GM23338 (cell line): ENCODE data around the gene INO80E. TPM values are rescaled to one million over a fixed set of nuclear protein-coding genes. Genes with fewer than 3 reads are reported as not detected.

ENCODE experiments used
- ATAC-seq: fragments of 200-7000 bp; cut with Tn5 transposase; 3 replicates; pipeline ENCODE4 v1.9.1; 2020
- DNase-seq: peaks from one replicate; pipeline ENCODE4 v3.0.0-alpha.2; 2015; ENCODE audit warnings: low spot score
- H2AFZ ChIP-seq: fragments of 200-600 bp; sonication (generic); 2 replicates; pipeline ENCODE4 v1.8.0; 2016; ENCODE audit warnings: antibody characterized with exemption, mild to moderate bottlenecking, moderate library complexity
- H3F3A ChIP-seq: fragments of 200-600 bp; sonication (generic); replicated peaks from 2 replicates; pipeline ENCODE4 v1.8.0; 2017; ENCODE audit warnings: antibody characterized with exemption, mixed run types, low read depth
- H3K27ac ChIP-seq: fragments of 200-600 bp; sonication (generic); 2 replicates; pipeline ENCODE4 v1.6.1; 2016; ENCODE audit warnings: low read depth
- H3K27me3 ChIP-seq: fragments of 200-600 bp; sonication (generic); 2 replicates; pipeline ENCODE4 v1.8.0; 2016; ENCODE audit warnings: mild to moderate bottlenecking, mixed run types, moderate library complexity; ENCODE audit not compliant: insufficient read depth
- H3K36me3 ChIP-seq: fragments of 200-600 bp; sonication (generic); 2 replicates; pipeline ENCODE4 v1.8.0; 2016; ENCODE audit warnings: mild to moderate bottlenecking; ENCODE audit not compliant: insufficient read depth
- H3K4me1 ChIP-seq: fragments of 200-600 bp; sonication (generic); 2 replicates; pipeline ENCODE4 v1.8.0; 2016; ENCODE audit warnings: mild to moderate bottlenecking, moderate library complexity; ENCODE audit not compliant: insufficient read depth
- H3K4me2 ChIP-seq: fragments of 200-600 bp; sonication (generic); 2 replicates; pipeline ENCODE4 v1.7.1; 2017; ENCODE audit warnings: mixed run types
- H3K4me3 ChIP-seq: fragments of 200-600 bp; sonication (generic); 2 replicates; pipeline ENCODE4 v1.6.1; 2016; ENCODE audit warnings: mixed run types
- H3K79me2 ChIP-seq: fragments of 200-600 bp; sonication (generic); replicated peaks from 2 replicates; pipeline ENCODE4 v1.8.0; 2017; ENCODE audit warnings: mild to moderate bottlenecking; ENCODE audit not compliant: insufficient read depth
- H3K9me2 ChIP-seq: fragments of 200-600 bp; sonication (generic); 2 replicates; pipeline ENCODE4 v1.8.0; 2017; ENCODE audit not compliant: insufficient read depth
- H4K20me1 ChIP-seq: fragments of 200-600 bp; sonication (generic); replicated peaks from 2 replicates; pipeline ENCODE4 v1.8.0; 2017; ENCODE audit warnings: mild to moderate bottlenecking; ENCODE audit not compliant: insufficient read depth
- H3K27ac Mint-ChIP-seq: 2 replicates; pipeline ENCODE4 v1.8.0; 2020; ENCODE audit warnings: inconsistent platforms, mild to moderate bottlenecking, moderate library complexity, mixed read lengths
- H3K27me3 Mint-ChIP-seq: 3 replicates; pipeline ENCODE4 v1.8.0; 2022; ENCODE audit warnings: low read depth, mild to moderate bottlenecking, moderate library complexity, mixed read lengths, inconsistent platforms; ENCODE audit not compliant: insufficient read depth, poor library complexity
- H3K36me3 Mint-ChIP-seq: 3 replicates; pipeline ENCODE4 v1.8.0; 2021; ENCODE audit warnings: low read depth, mild to moderate bottlenecking, inconsistent platforms, moderate library complexity, mixed read lengths
- H3K4me1 Mint-ChIP-seq: 3 replicates; pipeline ENCODE4 v1.8.0; 2020; ENCODE audit warnings: mild to moderate bottlenecking, inconsistent platforms, mixed read lengths
- H3K4me3 Mint-ChIP-seq: 3 replicates; pipeline ENCODE4 v1.8.0; 2021; ENCODE audit warnings: moderate library complexity, mild to moderate bottlenecking, inconsistent platforms, mixed read lengths
- H3K9me3 Mint-ChIP-seq: 3 replicates; pipeline ENCODE4 v1.8.0; 2020; ENCODE audit warnings: moderate library complexity, mild to moderate bottlenecking, inconsistent platforms, mixed read lengths
- CREB1 ChIP-seq: fragments of 250-450 bp; sonication (Bioruptor Pico); IDR thresholded peaks from 2 replicates; pipeline ENCODE4 v1.5.0; 2020; ENCODE audit warnings: low read depth, mild to moderate bottlenecking, moderate library complexity
- CTCF ChIP-seq, 2 experiments: fragments of 200-600 bp in 1 of 2; sonication (generic) in 1 of 2; conservative IDR thresholded peaks; 2 replicates each; pipeline versions ENCODE4 v1.5.1 to v1.6.1; 2016 to 2017; ENCODE audit warnings: antibody characterized with exemption in 2 of 2, low read depth in 2 of 2, mild to moderate bottlenecking in 2 of 2, moderate library complexity in 1 of 2
- ETS1 ChIP-seq: IDR thresholded peaks from 2 replicates; pipeline ENCODE4 v1.6.1; 2016; ENCODE audit warnings: antibody characterized with exemption
- EZH2 ChIP-seq: fragments of 200-600 bp; sonication (generic); IDR thresholded peaks from one replicate; pipeline ENCODE4 v1.8.0; 2017; ENCODE audit warnings: antibody characterized with exemption, mild to moderate bottlenecking, low read depth; ENCODE audit not compliant: unreplicated experiment
- EZH2phosphoT487 ChIP-seq: fragments of 200-600 bp; sonication (generic); IDR thresholded peaks from one replicate; pipeline ENCODE4 v1.8.1; 2018; ENCODE audit warnings: antibody characterized with exemption; ENCODE audit not compliant: unreplicated experiment
- JUNB ChIP-seq: IDR thresholded peaks from one replicate; pipeline ENCODE4 v1.6.1; 2016; ENCODE audit warnings: antibody characterized with exemption; ENCODE audit not compliant: unreplicated experiment
- NANOG ChIP-seq: IDR thresholded peaks from 2 replicates; pipeline ENCODE4 v1.6.1; 2016; ENCODE audit warnings: antibody characterized with exemption, borderline replicate concordance
- POLR2AphosphoS5 ChIP-seq: IDR thresholded peaks from 2 replicates; pipeline ENCODE4 v1.6.1; 2016; ENCODE audit warnings: antibody characterized with exemption, low read depth
- STAT1 ChIP-seq: IDR thresholded peaks from one replicate; pipeline ENCODE4 v1.6.1; 2016; ENCODE audit warnings: antibody characterized with exemption; ENCODE audit not compliant: unreplicated experiment
- ZNF331 ChIP-seq: fragments of 250-450 bp; sonication (Bioruptor Pico); IDR thresholded peaks from 2 replicates; pipeline ENCODE4 v1.5.0; 2020; ENCODE audit warnings: low read depth, mild to moderate bottlenecking, moderate library complexity
- polyA plus RNA-seq: library from polyadenylated mRNA; unstranded; fragments of >200 nt; fragmentation: Nextera tagmentation; extraction: Ambion mirVana; gene quantifications from 2 replicates; pipeline ENCODE4 v1.2.1, GENCODE V29; 2016
- total RNA-seq: library from RNA; depleted of rRNA; stranded (reverse); fragments of >200 nt; shearing (Covaris generic); gene quantifications from 2 replicates; pipeline ENCODE4 v1.2.3, GENCODE V29; 2014

INO80E gene
- total and polyA plus RNA-seq, 2 experiments from 2014 or later = 66.0 to 71.0 TPM

GRCh38 chr16:29990034-29990433, 6.0 kb upstream of the INO80E start:
- H3K27ac Mint-ChIP-seq = no peak overlapping the region
- Histone ChIP-seq H3K9me2 (no peaks in the 10 kb centered on the region), H3K27ac (no peak overlapping the region), H3K27me3 (no peaks in the 10 kb centered on the region), H3K79me2 (no peaks in the 10 kb centered on the region), H2AFZ (no peak overlapping the region), H3K4me3 (no peak overlapping the region), H3K4me2 (no peak overlapping the region), H4K20me1 (no peaks in the 10 kb centered on the region; the same call in 1 of the 2 replicates), H3F3A (peaks cover 7% of the 10 kb centered on the region), H3K4me1 (peaks cover 7% of the 10 kb centered on the region; the same call in 1 of the 2 replicates), H3K36me3 (peaks cover 8% of the 10 kb centered on the region; the same call in 1 of the 2 replicates)
- peaks cover 6% of the 10 kb centered on the region for H3K27me3 Mint-ChIP-seq
- no peak for DNase-seq
- no peak for ATAC-seq
- no peaks in the 10 kb centered on the region; the same call in 2 of the 3 replicates for H3K9me3 Mint-ChIP-seq
- no peak overlapping the region for H3K4me3 Mint-ChIP-seq
- peaks cover 10% of the 10 kb centered on the region for H3K4me1 Mint-ChIP-seq
- TF ChIP-seq EZH2 = no peak
- H3K36me3 Mint-ChIP-seq = peaks cover 58% of the 10 kb centered on the region

GRCh38 chr16:29990883-29991570, 5.0 kb upstream of the INO80E start:
- Histone ChIP-seq H3K27me3 (no peaks in the 10 kb centered on the region), H3F3A (peaks cover 11% of the 10 kb centered on the region), H3K79me2 (no peaks in the 10 kb centered on the region), H4K20me1 (no peaks in the 10 kb centered on the region; the same call in 1 of the 2 replicates), H2AFZ (no peak overlapping the region), H3K4me2 (no peak overlapping the region), H3K9me2 (no peaks in the 10 kb centered on the region), H3K4me3 (no peak overlapping the region), H3K4me1 (peaks cover 7% of the 10 kb centered on the region; the same call in 1 of the 2 replicates), H3K36me3 (peaks cover 4% of the 10 kb centered on the region; the same call in 1 of the 2 replicates), H3K27ac (no peak overlapping the region)
- peaks cover 10% of the 10 kb centered on the region for H3K4me1 Mint-ChIP-seq
- no peaks in the 10 kb centered on the region; the same call in 2 of the 3 replicates for H3K9me3 Mint-ChIP-seq
- no peak overlapping the region for H3K27ac Mint-ChIP-seq
- peaks cover 13% of the 10 kb centered on the region for H3K27me3 Mint-ChIP-seq
- TF ChIP-seq EZH2 = no peak
- TF ChIP-seq POLR2AphosphoS5 = no peak
- no peak for TF ChIP-seq CTCF (conservative IDR thresholded peaks at IDR 0.05; ENCODE audit: low read depth in 2 of 2)
- TF ChIP-seq STAT1 = no peak
- TF ChIP-seq ETS1 = no peak
- TF ChIP-seq NANOG = no peak
- no peak for TF ChIP-seq CREB1 (CRISPR knock-in tag)
- TF ChIP-seq ZNF331 (CRISPR knock-in tag) = no peak
- TF ChIP-seq EZH2phosphoT487 = no peak
- TF ChIP-seq JUNB = no peak
- no peak overlapping the region for H3K4me3 Mint-ChIP-seq
- peaks cover 48% of the 10 kb centered on the region for H3K36me3 Mint-ChIP-seq
- DNase-seq = no peak
- no peak for ATAC-seq
